Measurements from ENCODE around the gene PHLPP1.

Gene PHLPP1

GRCh38 chr18:62678847-62679485 lies 36.4 kb upstream of the PHLPP1 start:
- TF ChIP-seq EGR1 (IDR thresholded peaks at IDR 0.05) (no peak), TCF12 (IDR thresholded peaks at IDR 0.05; ENCODE audit: low read depth) (no peak), FOXM1 (IDR thresholded peaks at IDR 0.05; ENCODE audit: borderline replicate concordance, low read depth) (no peak), CEBPB (IDR thresholded peaks at IDR 0.05) (no peak), REST (IDR thresholded peaks at IDR 0.05; ENCODE audit: low read depth) (no peak), CREB1 (IDR thresholded peaks at IDR 0.05; ENCODE audit: low read depth) (no peak), EP300 (IDR thresholded peaks at IDR 0.05; ENCODE audit: borderline replicate concordance) (no peak), YY1 (IDR thresholded peaks at IDR 0.05; ENCODE audit: low read depth) (no peak), TEAD4 (IDR thresholded peaks at IDR 0.05) (no peak), NFIC (IDR thresholded peaks at IDR 0.05) (no peak), MAX (IDR thresholded peaks at IDR 0.05) (no peak), ZBTB7A (IDR thresholded peaks at IDR 0.05; ENCODE audit: low read depth) (no peak), TAF1 (IDR thresholded peaks at IDR 0.05; ENCODE audit: low read depth) (no peak), USF1 (IDR thresholded peaks at IDR 0.05) (no peak), RAD21 (IDR thresholded peaks at IDR 0.05; ENCODE audit: low read depth) (no peak)

GRCh38 chr18:62682371-62682770 lies 33.0 kb upstream of the PHLPP1 start:
- TF ChIP-seq USF1 (IDR thresholded peaks at IDR 0.05) (no peak), TEAD4 (IDR thresholded peaks at IDR 0.05) (no peak), CREB1 (IDR thresholded peaks at IDR 0.05; ENCODE audit: low read depth) (no peak), CEBPB (IDR thresholded peaks at IDR 0.05) (no peak), TAF1 (IDR thresholded peaks at IDR 0.05; ENCODE audit: low read depth) (no peak), RAD21 (IDR thresholded peaks at IDR 0.05; ENCODE audit: low read depth) (no peak), MAX (IDR thresholded peaks at IDR 0.05) (no peak), ZBTB7A (IDR thresholded peaks at IDR 0.05; ENCODE audit: low read depth) (no peak), FOXM1 (IDR thresholded peaks at IDR 0.05; ENCODE audit: borderline replicate concordance, low read depth) (no peak), YY1 (IDR thresholded peaks at IDR 0.05; ENCODE audit: low read depth) (no peak), EP300 (IDR thresholded peaks at IDR 0.05; ENCODE audit: borderline replicate concordance) (no peak), REST (IDR thresholded peaks at IDR 0.05; ENCODE audit: low read depth) (no peak), TCF12 (IDR thresholded peaks at IDR 0.05; ENCODE audit: low read depth) (no peak), NFIC (IDR thresholded peaks at IDR 0.05) (no peak), EGR1 (IDR thresholded peaks at IDR 0.05) (no peak)

GRCh38 chr18:62683935-62684334 lies 31.4 kb upstream of the PHLPP1 start:
- TF ChIP-seq TEAD4 (IDR thresholded peaks at IDR 0.05): no peak
- TF ChIP-seq YY1 (IDR thresholded peaks at IDR 0.05; ENCODE audit: low read depth): no peak
- no peak for TF ChIP-seq FOXM1 (IDR thresholded peaks at IDR 0.05; ENCODE audit: borderline replicate concordance, low read depth)
- no peak for TF ChIP-seq MAX (IDR thresholded peaks at IDR 0.05)
- no peak for TF ChIP-seq TAF1 (IDR thresholded peaks at IDR 0.05; ENCODE audit: low read depth)
- no peak for TF ChIP-seq RAD21 (IDR thresholded peaks at IDR 0.05; ENCODE audit: low read depth)
- no peak for TF ChIP-seq REST (IDR thresholded peaks at IDR 0.05; ENCODE audit: low read depth)
- no peak for TF ChIP-seq CREB1 (IDR thresholded peaks at IDR 0.05; ENCODE audit: low read depth)

GRCh38 chr18:62688743-62689317 lies 26.5 kb upstream of the PHLPP1 start:
- TF ChIP-seq TEAD4 (IDR thresholded peaks at IDR 0.05) (no peak), EGR1 (IDR thresholded peaks at IDR 0.05) (no peak), ZBTB7A (IDR thresholded peaks at IDR 0.05; ENCODE audit: low read depth) (no peak), YY1 (IDR thresholded peaks at IDR 0.05; ENCODE audit: low read depth) (no peak), TCF12 (IDR thresholded peaks at IDR 0.05; ENCODE audit: low read depth) (no peak), TAF1 (IDR thresholded peaks at IDR 0.05; ENCODE audit: low read depth) (no peak), FOXM1 (IDR thresholded peaks at IDR 0.05; ENCODE audit: borderline replicate concordance, low read depth) (no peak), USF1 (IDR thresholded peaks at IDR 0.05) (no peak), NFIC (IDR thresholded peaks at IDR 0.05) (no peak), RAD21 (IDR thresholded peaks at IDR 0.05; ENCODE audit: low read depth) (no peak), REST (IDR thresholded peaks at IDR 0.05; ENCODE audit: low read depth) (no peak), MAX (IDR thresholded peaks at IDR 0.05) (no peak), CEBPB (IDR thresholded peaks at IDR 0.05) (no peak), CREB1 (IDR thresholded peaks at IDR 0.05; ENCODE audit: low read depth) (no peak), EP300 (IDR thresholded peaks at IDR 0.05; ENCODE audit: borderline replicate concordance) (no peak)
